Liver (tissue), 3 donors: ENCODE data around the gene LMX1B.

Experiments used
- MAX ChIP-seq: IDR thresholded peaks from 2 replicates; pipeline ENCODE4 v1.6.1; 2016; ENCODE audit warnings: antibody characterized with exemption
- SP1 ChIP-seq: IDR thresholded peaks from 2 replicates; pipeline ENCODE4 v1.6.1; 2018; ENCODE audit warnings: antibody characterized with exemption, mild to moderate bottlenecking
- TAF1 ChIP-seq: conservative IDR thresholded peaks from 2 replicates; pipeline ENCODE4 v1.6.1; 2016; ENCODE audit warnings: antibody characterized with exemption, mild to moderate bottlenecking
- TF ChIP-seq, protein P1 (sequence below): fragments of 150-350 bp; IDR thresholded peaks from 2 replicates; pipeline ENCODE4 v1.5.1; 2017; ENCODE audit warnings: improper control_type of control experiment, low read depth, low read length; ENCODE audit not compliant: missing input control
- TF ChIP-seq, protein P2 (sequence below): IDR thresholded peaks from 2 replicates; pipeline ENCODE4 v1.6.1; 2016; ENCODE audit warnings: antibody characterized with exemption, mild to moderate bottlenecking
- TF ChIP-seq, protein P3 (sequence below): IDR thresholded peaks from 2 replicates; pipeline ENCODE4 v1.6.1; 2016; ENCODE audit warnings: antibody characterized with exemption
- donor health status: healthy.
- donor health status: healthy.

- TF ChIP-seq, protein P1, sequence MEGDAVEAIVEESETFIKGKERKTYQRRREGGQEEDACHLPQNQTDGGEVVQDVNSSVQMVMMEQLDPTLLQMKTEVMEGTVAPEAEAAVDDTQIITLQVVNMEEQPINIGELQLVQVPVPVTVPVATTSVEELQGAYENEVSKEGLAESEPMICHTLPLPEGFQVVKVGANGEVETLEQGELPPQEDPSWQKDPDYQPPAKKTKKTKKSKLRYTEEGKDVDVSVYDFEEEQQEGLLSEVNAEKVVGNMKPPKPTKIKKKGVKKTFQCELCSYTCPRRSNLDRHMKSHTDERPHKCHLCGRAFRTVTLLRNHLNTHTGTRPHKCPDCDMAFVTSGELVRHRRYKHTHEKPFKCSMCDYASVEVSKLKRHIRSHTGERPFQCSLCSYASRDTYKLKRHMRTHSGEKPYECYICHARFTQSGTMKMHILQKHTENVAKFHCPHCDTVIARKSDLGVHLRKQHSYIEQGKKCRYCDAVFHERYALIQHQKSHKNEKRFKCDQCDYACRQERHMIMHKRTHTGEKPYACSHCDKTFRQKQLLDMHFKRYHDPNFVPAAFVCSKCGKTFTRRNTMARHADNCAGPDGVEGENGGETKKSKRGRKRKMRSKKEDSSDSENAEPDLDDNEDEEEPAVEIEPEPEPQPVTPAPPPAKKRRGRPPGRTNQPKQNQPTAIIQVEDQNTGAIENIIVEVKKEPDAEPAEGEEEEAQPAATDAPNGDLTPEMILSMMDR, result no peak
- TF ChIP-seq SP1, result no peak
- no peak for TF ChIP-seq TAF1
- TF ChIP-seq, protein P2, sequence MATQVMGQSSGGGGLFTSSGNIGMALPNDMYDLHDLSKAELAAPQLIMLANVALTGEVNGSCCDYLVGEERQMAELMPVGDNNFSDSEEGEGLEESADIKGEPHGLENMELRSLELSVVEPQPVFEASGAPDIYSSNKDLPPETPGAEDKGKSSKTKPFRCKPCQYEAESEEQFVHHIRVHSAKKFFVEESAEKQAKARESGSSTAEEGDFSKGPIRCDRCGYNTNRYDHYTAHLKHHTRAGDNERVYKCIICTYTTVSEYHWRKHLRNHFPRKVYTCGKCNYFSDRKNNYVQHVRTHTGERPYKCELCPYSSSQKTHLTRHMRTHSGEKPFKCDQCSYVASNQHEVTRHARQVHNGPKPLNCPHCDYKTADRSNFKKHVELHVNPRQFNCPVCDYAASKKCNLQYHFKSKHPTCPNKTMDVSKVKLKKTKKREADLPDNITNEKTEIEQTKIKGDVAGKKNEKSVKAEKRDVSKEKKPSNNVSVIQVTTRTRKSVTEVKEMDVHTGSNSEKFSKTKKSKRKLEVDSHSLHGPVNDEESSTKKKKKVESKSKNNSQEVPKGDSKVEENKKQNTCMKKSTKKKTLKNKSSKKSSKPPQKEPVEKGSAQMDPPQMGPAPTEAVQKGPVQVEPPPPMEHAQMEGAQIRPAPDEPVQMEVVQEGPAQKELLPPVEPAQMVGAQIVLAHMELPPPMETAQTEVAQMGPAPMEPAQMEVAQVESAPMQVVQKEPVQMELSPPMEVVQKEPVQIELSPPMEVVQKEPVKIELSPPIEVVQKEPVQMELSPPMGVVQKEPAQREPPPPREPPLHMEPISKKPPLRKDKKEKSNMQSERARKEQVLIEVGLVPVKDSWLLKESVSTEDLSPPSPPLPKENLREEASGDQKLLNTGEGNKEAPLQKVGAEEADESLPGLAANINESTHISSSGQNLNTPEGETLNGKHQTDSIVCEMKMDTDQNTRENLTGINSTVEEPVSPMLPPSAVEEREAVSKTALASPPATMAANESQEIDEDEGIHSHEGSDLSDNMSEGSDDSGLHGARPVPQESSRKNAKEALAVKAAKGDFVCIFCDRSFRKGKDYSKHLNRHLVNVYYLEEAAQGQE, result no peak
- no peak for TF ChIP-seq MAX
- TF ChIP-seq, protein P3, sequence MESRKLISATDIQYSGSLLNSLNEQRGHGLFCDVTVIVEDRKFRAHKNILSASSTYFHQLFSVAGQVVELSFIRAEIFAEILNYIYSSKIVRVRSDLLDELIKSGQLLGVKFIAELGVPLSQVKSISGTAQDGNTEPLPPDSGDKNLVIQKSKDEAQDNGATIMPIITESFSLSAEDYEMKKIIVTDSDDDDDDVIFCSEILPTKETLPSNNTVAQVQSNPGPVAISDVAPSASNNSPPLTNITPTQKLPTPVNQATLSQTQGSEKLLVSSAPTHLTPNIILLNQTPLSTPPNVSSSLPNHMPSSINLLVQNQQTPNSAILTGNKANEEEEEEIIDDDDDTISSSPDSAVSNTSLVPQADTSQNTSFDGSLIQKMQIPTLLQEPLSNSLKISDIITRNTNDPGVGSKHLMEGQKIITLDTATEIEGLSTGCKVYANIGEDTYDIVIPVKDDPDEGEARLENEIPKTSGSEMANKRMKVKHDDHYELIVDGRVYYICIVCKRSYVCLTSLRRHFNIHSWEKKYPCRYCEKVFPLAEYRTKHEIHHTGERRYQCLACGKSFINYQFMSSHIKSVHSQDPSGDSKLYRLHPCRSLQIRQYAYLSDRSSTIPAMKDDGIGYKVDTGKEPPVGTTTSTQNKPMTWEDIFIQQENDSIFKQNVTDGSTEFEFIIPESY, result no peak
These were observed 45.3 kb downstream of the LMX1B start for GRCh38 chr9:126658956-126659555.
